Right atrium auricular region (tissue), 2 donors: ENCODE data around the gene MAP2. TPM values are rescaled to one million over a fixed set of nuclear protein-coding genes. Genes with fewer than 3 reads are reported as not detected.

Experiments used
- DNase-seq: peaks from one replicate; pipeline ENCODE4 v3.0.0-alpha.2; 2019; ENCODE audit warnings: low spot score
- H3K27ac ChIP-seq, 2 donors: fragments of 200-600 bp; sonication (generic); 1 replicate in 1 of 2; 2 replicates in 1 of 2; pipeline ENCODE4 v1.5.1; 2016 to 2019
- H3K27me3 ChIP-seq, 2 donors: fragments of 200-600 bp; sonication (generic); one replicate each; pipeline versions ENCODE4 v1.5.1 to v1.6.0; 2017 to 2019
- H3K36me3 ChIP-seq: fragments of 200-600 bp; sonication (generic); one replicate; pipeline ENCODE4 v1.5.1; 2016
- H3K4me1 ChIP-seq, 2 donors: fragments of 200-600 bp; sonication (generic); one replicate each; pipeline versions ENCODE4 v1.5.1 to v1.6.0; 2017 to 2019
- H3K4me3 ChIP-seq, 2 donors: fragments of 200-600 bp; sonication (generic); 1 replicate in 1 of 2; 2 replicates in 1 of 2; pipeline ENCODE4 v1.5.1; 2017 to 2019; ENCODE audit warnings: mild to moderate bottlenecking in 1 of 2, moderate library complexity in 1 of 2
- H3K9me3 ChIP-seq, 2 donors: fragments of 200-600 bp; sonication (generic); one replicate each; pipeline ENCODE4 v1.5.1; 2019
- CTCF ChIP-seq, 2 donors: fragments of 200-600 bp; sonication (generic); IDR thresholded peaks; one replicate each; pipeline ENCODE4 v1.5.1; 2019; ENCODE audit warnings: antibody characterized with exemption in 2 of 2
- total RNA-seq, 2 donors: library from RNA; depleted of rRNA; stranded (reverse); fragments of >200 nt; gene quantifications; one replicate each; pipeline ENCODE4 v1.1.0, GENCODE V29; 2016

The MAP2 gene
- total RNA-seq, 2 donors from 2014 or later: 6.5 to 6.7 TPM

GRCh38 chr2:209671020-209671680 is 247.3 kb downstream of the MAP2 start:
- TF ChIP-seq CTCF (IDR thresholded peaks at IDR 0.05): no peak
- H3K4me1 ChIP-seq: no peaks in the 10 kb centered on the region
- H3K4me3 ChIP-seq: no peak overlapping the region
- no peak overlapping the region for H3K27ac ChIP-seq
- no peak for DNase-seq
- H3K36me3 ChIP-seq: no peaks in the 10 kb centered on the region
- no peaks in the 10 kb centered on the region for H3K27me3 ChIP-seq
- H3K9me3 ChIP-seq: no peaks in the 10 kb centered on the region

GRCh38 chr2:209673811-209674210 is 250.0 kb downstream of the MAP2 start:
- no peak for TF ChIP-seq CTCF (IDR thresholded peaks at IDR 0.05)
- no peak overlapping the region for H3K27ac ChIP-seq
- H3K27me3 ChIP-seq: no peaks in the 10 kb centered on the region
- H3K4me1 ChIP-seq: no peaks in the 10 kb centered on the region
- no peaks in the 10 kb centered on the region for H3K36me3 ChIP-seq
- no peak overlapping the region for H3K4me3 ChIP-seq
- DNase-seq: no peak
- H3K9me3 ChIP-seq: no peaks in the 10 kb centered on the region

- DNase-seq: no peak
- TF ChIP-seq CTCF (IDR thresholded peaks at IDR 0.05): no peak
- Histone ChIP-seq H3K27me3 (no peaks in the 10 kb centered on the region), H3K4me1 (no peaks in the 10 kb centered on the region), H3K27ac (no peak overlapping the region), H3K9me3 (no peaks in the 10 kb centered on the region), H3K4me3 (no peak overlapping the region), H3K36me3 (no peaks in the 10 kb centered on the region)
These were observed 256.7 kb downstream of the MAP2 start for GRCh38 chr2:209680596-209680995.

GRCh38 chr2:209681201-209681735 is 257.4 kb downstream of the MAP2 start:
- no peak for TF ChIP-seq CTCF (IDR thresholded peaks at IDR 0.05)
- H3K4me1 ChIP-seq: peaks cover 0 to under 1% of the 10 kb centered on the region in 2 donors
- H3K27me3 ChIP-seq: no peaks in the 10 kb centered on the region
- no peak for DNase-seq
- no peak overlapping the region for H3K4me3 ChIP-seq
- H3K9me3 ChIP-seq: no peaks in the 10 kb centered on the region
- no peak overlapping the region for H3K27ac ChIP-seq
- H3K36me3 ChIP-seq: no peaks in the 10 kb centered on the region

- TF ChIP-seq CTCF (IDR thresholded peaks at IDR 0.05): no peak
- Histone ChIP-seq H3K27me3 (no peaks in the 10 kb centered on the region), H3K27ac (no peak overlapping the region), H3K9me3 (no peaks in the 10 kb centered on the region), H3K4me3 (no peak overlapping the region), H3K4me1 (peaks cover 0 to 5% of the 10 kb centered on the region in 2 donors), H3K36me3 (no peaks in the 10 kb centered on the region)
- no peak for DNase-seq
These were observed 258.8 kb downstream of the MAP2 start for GRCh38 chr2:209682646-209683045.

- no peaks in the 10 kb centered on the region for H3K27me3 ChIP-seq
- TF ChIP-seq CTCF (IDR thresholded peaks at IDR 0.05): no peak
- H3K4me3 ChIP-seq: no peak overlapping the region
- no peaks in the 10 kb centered on the region for H3K36me3 ChIP-seq
- no peak for DNase-seq
- H3K27ac ChIP-seq: peak overlapping the region; percentile 29 to 76
- H3K9me3 ChIP-seq: no peaks in the 10 kb centered on the region
- H3K4me1 ChIP-seq: peaks cover 0 to 5% of the 10 kb centered on the region in 2 donors
These were observed 261.5 kb downstream of the MAP2 start for GRCh38 chr2:209685340-209685739.
